Peyer's patch (tissue), 4 donors: Measurements from ENCODE around the gene USB1.

ENCODE experiments used
- POLR2A ChIP-seq, 2 donors: fragments of 450-650 bp; IDR thresholded peaks; one replicate each; pipeline ENCODE4 v1.5.1; 2017; ENCODE audit warnings: antibody characterized with exemption in 2 of 2, mild to moderate bottlenecking in 2 of 2, moderate library complexity in 2 of 2
- TF ChIP-seq, protein P1 (sequence below), 6 experiments: fragments of 450-650 bp in 4 of 6; fragments of 200-600 bp in 2 of 6; sonication (generic) in 1 of 6; IDR thresholded peaks; one replicate each; pipeline ENCODE4 v1.5.1; 2017 to 2019; ENCODE audit warnings: antibody characterized with exemption in 6 of 6, mild to moderate bottlenecking in 3 of 6, moderate library complexity in 1 of 6

- TF ChIP-seq, protein P1, sequence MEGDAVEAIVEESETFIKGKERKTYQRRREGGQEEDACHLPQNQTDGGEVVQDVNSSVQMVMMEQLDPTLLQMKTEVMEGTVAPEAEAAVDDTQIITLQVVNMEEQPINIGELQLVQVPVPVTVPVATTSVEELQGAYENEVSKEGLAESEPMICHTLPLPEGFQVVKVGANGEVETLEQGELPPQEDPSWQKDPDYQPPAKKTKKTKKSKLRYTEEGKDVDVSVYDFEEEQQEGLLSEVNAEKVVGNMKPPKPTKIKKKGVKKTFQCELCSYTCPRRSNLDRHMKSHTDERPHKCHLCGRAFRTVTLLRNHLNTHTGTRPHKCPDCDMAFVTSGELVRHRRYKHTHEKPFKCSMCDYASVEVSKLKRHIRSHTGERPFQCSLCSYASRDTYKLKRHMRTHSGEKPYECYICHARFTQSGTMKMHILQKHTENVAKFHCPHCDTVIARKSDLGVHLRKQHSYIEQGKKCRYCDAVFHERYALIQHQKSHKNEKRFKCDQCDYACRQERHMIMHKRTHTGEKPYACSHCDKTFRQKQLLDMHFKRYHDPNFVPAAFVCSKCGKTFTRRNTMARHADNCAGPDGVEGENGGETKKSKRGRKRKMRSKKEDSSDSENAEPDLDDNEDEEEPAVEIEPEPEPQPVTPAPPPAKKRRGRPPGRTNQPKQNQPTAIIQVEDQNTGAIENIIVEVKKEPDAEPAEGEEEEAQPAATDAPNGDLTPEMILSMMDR (IDR thresholded peaks at IDR 0.05) = no peak
- no peak for TF ChIP-seq POLR2A (IDR thresholded peaks at IDR 0.05)
These were observed 39.3 kb downstream of the USB1 start for GRCh38 chr16:58040496-58040846.
